ENCODE results near the gene LRRC32. TPM values are rescaled to one million over a fixed set of nuclear protein-coding genes. Genes with fewer than 3 reads are reported as not detected.
"Not testable (repeated sequence)": the region's sequence is repeated elsewhere in the genome, so short reads cannot be mapped to it uniquely, and the experiment has no call there.

LRRC32 gene
- total and polyA plus RNA-seq, 2 donors (not counting 1 experiment from before 2014, with no cell fraction given): 19.2 to 103 TPM

DNA sequence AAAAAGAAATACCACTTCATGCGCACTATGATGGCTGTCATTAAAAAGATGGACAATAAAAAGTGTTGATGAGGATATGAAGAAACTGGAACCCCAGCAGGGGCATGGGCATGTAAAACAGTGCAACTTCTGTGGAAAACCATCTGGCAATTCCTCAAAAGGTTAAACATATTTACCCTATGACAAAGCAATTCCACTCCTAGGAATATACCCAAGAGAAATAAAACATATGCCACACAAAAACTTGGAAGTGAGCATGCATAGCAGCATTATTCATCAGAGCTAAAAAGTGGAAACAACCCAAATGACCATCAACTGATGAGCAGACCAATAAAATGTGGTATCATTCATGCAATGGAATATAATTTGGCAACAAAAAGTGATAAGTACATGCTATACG lies 50.1 kb downstream of the LRRC32 start:
- Histone ChIP-seq H3K36me3 (ENCODE audit: control insufficient read depth, insufficient read depth, low read length) (no peaks in the 10 kb centered on the region), H3K4me1 (ENCODE audit: control insufficient read depth, extremely low read depth, insufficient read depth, low read length) (peaks cover 17% of the 10 kb centered on the region), H4K20me1 (ENCODE audit: control insufficient read depth, extremely low read depth, insufficient read depth, low read length) (no peaks in the 10 kb centered on the region), H3K27ac (ENCODE audit: insufficient read depth, low read length) (no peak overlapping the region), H3K27me3 (ENCODE audit: control insufficient read depth, insufficient read depth, low read length) (no peaks in the 10 kb centered on the region), H3K79me2 (ENCODE audit: control insufficient read depth, insufficient read depth, low read length) (no peaks in the 10 kb centered on the region), H2AFZ (ENCODE audit: low read length) (no peak overlapping the region), H3K9me3 (ENCODE audit: control insufficient read depth, insufficient read depth, low read depth, low read length) (no peaks in the 10 kb centered on the region), H3K4me2 (ENCODE audit: extremely low read depth, insufficient read depth, low read length) (no peak overlapping the region), H3K9ac (ENCODE audit: insufficient read depth, low read length) (no peak overlapping the region), H3K4me3 (replicated peaks in 1 of 4; ENCODE audit: control extremely low read depth in 1 of 4, insufficient read depth in 1 of 4, low read depth in 3 of 4, low read length in 4 of 4) (no peak overlapping the region)
- peak; percentile 92 to 94 for DNase-seq (ENCODE audit: low read depth in 2 of 2)
- TF ChIP-seq, protein P1, sequence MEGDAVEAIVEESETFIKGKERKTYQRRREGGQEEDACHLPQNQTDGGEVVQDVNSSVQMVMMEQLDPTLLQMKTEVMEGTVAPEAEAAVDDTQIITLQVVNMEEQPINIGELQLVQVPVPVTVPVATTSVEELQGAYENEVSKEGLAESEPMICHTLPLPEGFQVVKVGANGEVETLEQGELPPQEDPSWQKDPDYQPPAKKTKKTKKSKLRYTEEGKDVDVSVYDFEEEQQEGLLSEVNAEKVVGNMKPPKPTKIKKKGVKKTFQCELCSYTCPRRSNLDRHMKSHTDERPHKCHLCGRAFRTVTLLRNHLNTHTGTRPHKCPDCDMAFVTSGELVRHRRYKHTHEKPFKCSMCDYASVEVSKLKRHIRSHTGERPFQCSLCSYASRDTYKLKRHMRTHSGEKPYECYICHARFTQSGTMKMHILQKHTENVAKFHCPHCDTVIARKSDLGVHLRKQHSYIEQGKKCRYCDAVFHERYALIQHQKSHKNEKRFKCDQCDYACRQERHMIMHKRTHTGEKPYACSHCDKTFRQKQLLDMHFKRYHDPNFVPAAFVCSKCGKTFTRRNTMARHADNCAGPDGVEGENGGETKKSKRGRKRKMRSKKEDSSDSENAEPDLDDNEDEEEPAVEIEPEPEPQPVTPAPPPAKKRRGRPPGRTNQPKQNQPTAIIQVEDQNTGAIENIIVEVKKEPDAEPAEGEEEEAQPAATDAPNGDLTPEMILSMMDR (conservative IDR thresholded peaks at IDR 0.05 in 1 of 2, IDR thresholded peaks at IDR 0.05 in 1 of 2; ENCODE audit: low read depth in 1 of 2, low read length in 2 of 2): no peak
- TF ChIP-seq EZH2 (IDR thresholded peaks at IDR 0.05; ENCODE audit: low read length, missing control alignments): no peak

DNA sequence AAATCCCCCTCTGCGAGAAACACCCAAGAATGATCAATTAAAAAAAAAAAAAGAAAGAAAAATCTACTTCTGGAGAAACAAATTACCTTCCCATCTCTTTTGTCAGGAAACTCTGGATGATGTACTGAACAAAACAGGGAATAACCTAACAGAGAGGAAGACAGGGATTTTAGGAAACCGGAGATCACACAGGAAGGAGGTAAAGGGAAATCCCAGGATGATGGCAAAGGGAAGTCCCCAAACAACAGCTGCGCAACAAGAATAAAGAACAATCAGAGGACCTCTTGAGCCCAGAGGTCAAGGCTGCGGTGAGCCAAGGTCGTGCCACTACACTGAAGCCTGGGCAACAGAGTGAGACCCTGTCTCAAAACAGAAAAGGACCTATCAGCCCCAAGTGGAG lies 50.7 kb downstream of the LRRC32 start:
- H3K4me1 ChIP-seq (ENCODE audit: control insufficient read depth, extremely low read depth, insufficient read depth, low read length): peaks cover 17% of the 10 kb centered on the region
- not testable (repeated sequence) for H4K20me1 ChIP-seq (ENCODE audit: control insufficient read depth, extremely low read depth, insufficient read depth, low read length)

DNA sequence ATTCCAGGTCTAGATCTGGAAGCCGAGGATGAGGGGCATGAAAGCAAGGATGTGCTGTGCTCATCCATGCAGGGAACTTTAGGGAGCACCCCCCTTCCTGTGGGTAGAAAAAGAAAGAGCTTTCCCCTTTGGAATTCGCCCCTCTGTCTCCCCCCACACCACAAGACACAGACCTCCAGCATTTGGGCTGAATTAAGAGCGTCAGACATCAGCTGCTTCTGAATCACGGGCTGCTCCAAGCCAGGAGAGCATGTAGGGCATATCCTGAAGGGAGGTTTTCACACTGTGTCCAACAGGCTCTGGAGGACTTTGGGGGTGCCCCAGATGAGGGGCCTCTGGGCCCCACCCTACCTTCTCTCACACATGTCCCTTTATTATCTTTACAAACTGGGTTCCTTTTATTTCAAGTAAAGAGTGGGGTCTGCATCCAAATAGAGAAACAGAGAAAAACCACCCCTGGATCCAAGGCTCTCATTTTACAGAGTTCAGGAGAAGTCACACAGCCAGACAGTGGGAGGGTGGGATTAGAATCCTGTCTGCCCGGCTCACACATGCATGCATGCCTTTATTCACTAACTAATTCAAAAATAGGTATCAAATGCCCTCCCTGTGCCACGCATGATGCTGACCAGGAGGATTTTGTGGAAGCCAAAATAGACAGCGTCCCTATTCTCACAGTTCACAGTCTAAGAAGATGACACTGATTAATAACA lies 52.8 kb downstream of the LRRC32 start:
- H3K4me3 ChIP-seq (replicated peaks in 1 of 4; ENCODE audit: control extremely low read depth in 1 of 4, insufficient read depth in 1 of 4, low read depth in 3 of 4, low read length in 4 of 4): no peak overlapping the region
- H3K27me3 ChIP-seq (ENCODE audit: control insufficient read depth, insufficient read depth, low read length): no peaks in the 10 kb centered on the region
- DNase-seq (ENCODE audit: low read depth in 2 of 2): peak; percentile 28 to 81
- TF ChIP-seq EZH2 (IDR thresholded peaks at IDR 0.05; ENCODE audit: low read length, missing control alignments): no peak
- TF ChIP-seq, protein P1 (conservative IDR thresholded peaks at IDR 0.05 in 1 of 2, IDR thresholded peaks at IDR 0.05 in 1 of 2; ENCODE audit: low read depth in 1 of 2, low read length in 2 of 2): no peak
- H4K20me1 ChIP-seq (ENCODE audit: control insufficient read depth, extremely low read depth, insufficient read depth, low read length): no peaks in the 10 kb centered on the region
- H3K9ac ChIP-seq (ENCODE audit: insufficient read depth, low read length): no peak overlapping the region
- no peaks in the 10 kb centered on the region for H3K79me2 ChIP-seq (ENCODE audit: control insufficient read depth, insufficient read depth, low read length)
- no peaks in the 10 kb centered on the region for H3K36me3 ChIP-seq (ENCODE audit: control insufficient read depth, insufficient read depth, low read length)
- H2AFZ ChIP-seq (ENCODE audit: low read length): no peak overlapping the region
- H3K4me2 ChIP-seq (ENCODE audit: extremely low read depth, insufficient read depth, low read length): no peak overlapping the region
- peaks cover 12% of the 10 kb centered on the region for H3K4me1 ChIP-seq (ENCODE audit: control insufficient read depth, extremely low read depth, insufficient read depth, low read length)
- no peak overlapping the region for H3K27ac ChIP-seq (ENCODE audit: insufficient read depth, low read length)
- no peaks in the 10 kb centered on the region for H3K9me3 ChIP-seq (ENCODE audit: control insufficient read depth, insufficient read depth, low read depth, low read length)

More for the DNA sequence above, 50.7 kb downstream of the LRRC32 start:
- not testable (repeated sequence) for H3K27me3 ChIP-seq (ENCODE audit: control insufficient read depth, insufficient read depth, low read length); H3K9me3 ChIP-seq (ENCODE audit: control insufficient read depth, insufficient read depth, low read depth, low read length); H3K9ac ChIP-seq (ENCODE audit: insufficient read depth, low read length); H3K36me3 ChIP-seq (ENCODE audit: control insufficient read depth, insufficient read depth, low read length); H3K4me2 ChIP-seq (ENCODE audit: extremely low read depth, insufficient read depth, low read length); H3K27ac ChIP-seq (ENCODE audit: insufficient read depth, low read length); H3K4me3 ChIP-seq (replicated peaks in 1 of 4; ENCODE audit: control extremely low read depth in 1 of 4, insufficient read depth in 1 of 4, low read depth in 3 of 4, low read length in 4 of 4); DNase-seq (ENCODE audit: low read depth in 2 of 2); H3K79me2 ChIP-seq (ENCODE audit: control insufficient read depth, insufficient read depth, low read length); H2AFZ ChIP-seq (ENCODE audit: low read length)
